C4-2B (cell line): ENCODE results near the gene TRAPPC14.

Experiments
- H3K27ac ChIP-seq: fragments of 450-650 bp; 2 replicates; pipeline ENCODE4 v1.5.1; 2017
- ZFX ChIP-seq: fragments of 450-650 bp; IDR thresholded peaks from 2 replicates; pipeline ENCODE4 v1.6.1; 2017
- TF ChIP-seq, protein P1 (sequence below): fragments of 450-650 bp; conservative IDR thresholded peaks from 2 replicates; pipeline ENCODE4 v1.5.1; 2017; ENCODE audit warnings: mild to moderate bottlenecking

Gene TRAPPC14

DNA sequence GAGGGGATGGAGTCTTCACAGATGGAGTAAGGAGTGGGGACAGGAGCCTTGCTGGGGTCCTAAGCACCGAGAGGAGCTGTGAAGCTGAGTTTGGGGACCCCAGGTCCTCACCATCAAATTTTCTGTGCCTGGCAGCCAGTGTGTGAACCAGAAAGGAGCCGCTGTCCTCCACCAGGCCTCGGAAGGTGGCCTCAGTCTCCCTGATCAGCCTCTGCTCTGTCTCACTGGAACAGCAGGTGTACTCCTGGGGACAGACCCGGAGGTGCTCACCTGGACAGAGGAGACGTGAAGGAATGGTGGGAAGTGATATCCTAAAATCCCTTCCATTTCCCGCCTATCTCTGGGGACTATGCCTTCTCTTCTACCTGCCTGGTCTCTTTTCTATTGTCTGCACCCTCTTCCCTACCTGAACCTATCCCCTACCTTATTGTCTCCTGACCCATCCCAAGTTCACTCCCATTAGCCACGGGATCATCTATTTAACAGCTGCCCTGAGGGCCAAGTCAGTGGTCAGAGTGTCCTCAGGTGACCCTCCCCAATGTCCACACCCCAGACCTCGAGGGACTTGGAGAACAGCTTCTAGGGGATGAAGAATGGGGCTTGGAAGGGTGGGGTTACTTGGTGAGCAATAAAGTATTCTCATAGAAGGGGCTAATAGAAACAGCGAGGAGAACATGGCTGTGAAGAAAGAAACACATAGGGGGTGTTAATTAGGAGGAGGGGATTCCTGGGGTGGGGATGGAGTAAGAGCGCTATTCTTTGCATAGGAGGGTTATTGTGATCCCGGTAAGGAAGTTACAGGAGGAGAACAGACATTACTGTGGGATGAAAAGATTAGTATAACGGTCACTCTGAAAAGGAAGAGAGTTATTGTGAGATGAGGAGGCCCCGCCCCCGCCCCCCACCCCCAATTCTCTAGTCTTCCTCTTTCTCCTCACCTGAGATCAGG, 17.8 kb upstream of the TRAPPC14 start:
- TF ChIP-seq ZFX = no peak
- TF ChIP-seq, protein P1, sequence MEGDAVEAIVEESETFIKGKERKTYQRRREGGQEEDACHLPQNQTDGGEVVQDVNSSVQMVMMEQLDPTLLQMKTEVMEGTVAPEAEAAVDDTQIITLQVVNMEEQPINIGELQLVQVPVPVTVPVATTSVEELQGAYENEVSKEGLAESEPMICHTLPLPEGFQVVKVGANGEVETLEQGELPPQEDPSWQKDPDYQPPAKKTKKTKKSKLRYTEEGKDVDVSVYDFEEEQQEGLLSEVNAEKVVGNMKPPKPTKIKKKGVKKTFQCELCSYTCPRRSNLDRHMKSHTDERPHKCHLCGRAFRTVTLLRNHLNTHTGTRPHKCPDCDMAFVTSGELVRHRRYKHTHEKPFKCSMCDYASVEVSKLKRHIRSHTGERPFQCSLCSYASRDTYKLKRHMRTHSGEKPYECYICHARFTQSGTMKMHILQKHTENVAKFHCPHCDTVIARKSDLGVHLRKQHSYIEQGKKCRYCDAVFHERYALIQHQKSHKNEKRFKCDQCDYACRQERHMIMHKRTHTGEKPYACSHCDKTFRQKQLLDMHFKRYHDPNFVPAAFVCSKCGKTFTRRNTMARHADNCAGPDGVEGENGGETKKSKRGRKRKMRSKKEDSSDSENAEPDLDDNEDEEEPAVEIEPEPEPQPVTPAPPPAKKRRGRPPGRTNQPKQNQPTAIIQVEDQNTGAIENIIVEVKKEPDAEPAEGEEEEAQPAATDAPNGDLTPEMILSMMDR = no peak
- peak overlapping the region; percentile 53 for H3K27ac ChIP-seq

DNA sequence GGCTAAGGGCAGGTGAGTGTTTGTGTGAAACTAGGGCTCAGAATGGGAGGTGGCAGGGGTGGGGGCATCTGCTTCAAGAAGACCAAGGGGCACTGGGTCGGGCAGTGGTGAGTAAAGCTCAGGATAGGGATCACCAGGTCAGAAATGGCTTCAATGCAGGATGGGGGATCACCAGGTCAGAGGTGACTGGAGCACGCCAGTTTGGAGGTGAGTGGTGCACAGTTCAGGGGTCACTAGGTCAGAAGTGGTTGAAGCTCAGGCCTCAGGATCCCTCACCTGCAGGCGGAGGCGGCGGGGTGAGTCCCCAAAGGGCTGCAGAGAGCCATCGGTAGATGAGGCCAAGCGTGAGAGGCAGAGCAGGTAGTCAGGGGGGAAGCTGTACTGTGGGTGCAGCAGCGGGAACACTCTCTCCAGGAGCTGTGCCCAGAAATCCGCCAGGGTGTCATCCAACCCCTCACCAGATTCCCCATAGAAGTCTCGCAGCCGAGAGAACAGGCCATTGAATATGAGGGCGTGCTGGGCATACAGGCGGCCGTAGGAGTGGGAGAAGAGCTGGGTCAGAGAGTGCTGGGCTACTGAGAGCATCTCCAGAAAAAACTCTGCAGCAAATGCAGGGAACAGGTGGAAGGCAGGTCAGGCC, 16.9 kb upstream of the TRAPPC14 start:
- TF ChIP-seq, protein P1 = no peak
- no peak for TF ChIP-seq ZFX
- H3K27ac ChIP-seq = no peak overlapping the region

DNA sequence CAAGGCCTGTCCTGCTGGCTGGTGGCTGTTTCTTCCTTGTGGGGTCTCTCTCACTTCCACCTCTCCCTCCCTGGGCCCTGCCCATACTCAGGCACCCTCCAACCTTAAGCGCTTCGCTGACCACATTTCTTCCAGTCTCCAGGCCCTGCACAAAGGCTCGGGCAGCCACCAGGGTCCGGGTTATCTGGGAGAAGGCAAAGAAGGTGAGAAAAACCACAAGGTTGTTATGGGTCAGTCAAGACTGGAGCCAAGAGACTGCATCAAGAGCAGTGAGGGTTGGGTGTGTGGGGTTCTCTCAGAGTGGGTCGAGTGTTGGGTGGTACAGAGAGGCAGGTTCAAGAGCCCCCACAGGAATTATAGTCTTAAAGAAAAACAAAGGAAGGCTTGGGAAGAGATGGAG, 16.1 kb upstream of the TRAPPC14 start:
- TF ChIP-seq ZFX = no peak
- TF ChIP-seq, protein P1 = no peak

DNA sequence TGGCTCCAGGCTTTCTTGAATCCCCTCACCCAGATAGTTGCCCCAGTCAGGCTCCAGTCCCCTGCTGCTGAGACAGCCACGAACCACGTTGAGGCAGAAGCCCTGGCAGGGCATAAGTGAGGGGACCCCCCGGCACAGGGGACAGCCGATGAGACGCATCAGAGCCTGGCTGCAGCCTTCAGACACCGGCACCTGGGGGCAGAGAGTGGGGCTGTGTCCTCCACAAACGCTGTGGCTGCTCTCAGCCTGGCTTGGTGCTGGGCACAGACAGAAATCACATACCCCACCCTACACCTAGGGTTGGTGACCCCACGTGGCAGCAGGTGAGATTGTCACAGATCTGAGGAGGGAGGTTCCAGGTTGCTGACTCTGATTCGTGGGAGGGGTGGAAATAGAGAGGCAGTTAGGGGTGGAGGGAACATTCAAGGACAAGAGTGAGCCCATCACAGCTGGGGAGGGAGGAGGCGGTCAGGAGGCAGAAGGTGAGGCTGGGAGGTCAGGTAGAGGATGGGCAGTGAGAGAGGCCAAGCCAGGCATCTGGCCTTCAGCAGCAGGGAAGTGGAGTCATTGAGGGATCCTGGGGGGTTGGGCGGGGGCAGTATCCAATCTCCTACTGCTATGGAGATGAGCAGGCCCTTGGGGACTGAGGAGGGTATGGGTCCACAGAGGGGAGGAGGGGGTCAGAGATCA, 15.4 kb upstream of the TRAPPC14 start:
- H3K27ac ChIP-seq = no peak overlapping the region
- no peak for TF ChIP-seq ZFX
- TF ChIP-seq, protein P1 = no peak

More for the DNA sequence above, 16.1 kb upstream of the TRAPPC14 start:
- H3K27ac ChIP-seq = no peak overlapping the region

DNA sequence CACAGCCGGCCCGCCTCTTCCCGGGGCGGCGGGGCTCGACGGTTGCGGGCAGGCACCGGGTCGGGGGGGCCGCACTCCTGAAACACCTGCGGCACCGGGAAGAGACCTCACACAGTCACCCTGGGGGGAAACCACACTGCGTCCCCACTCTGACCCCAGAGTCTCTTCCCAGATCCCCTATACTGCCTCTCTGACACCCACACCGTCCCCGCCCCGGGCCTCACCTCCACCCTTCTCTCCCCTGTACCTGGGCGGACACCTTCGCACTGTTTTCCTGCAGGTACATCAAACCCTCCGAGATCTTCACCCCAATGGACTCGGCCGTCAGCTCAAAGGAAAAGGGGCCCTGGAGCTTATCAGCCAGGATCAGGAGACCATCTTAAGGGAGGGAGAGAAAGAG, 13.3 kb upstream of the TRAPPC14 start:
- TF ChIP-seq ZFX = no peak
- TF ChIP-seq, protein P1 = no peak
- H3K27ac ChIP-seq = no peak overlapping the region

DNA sequence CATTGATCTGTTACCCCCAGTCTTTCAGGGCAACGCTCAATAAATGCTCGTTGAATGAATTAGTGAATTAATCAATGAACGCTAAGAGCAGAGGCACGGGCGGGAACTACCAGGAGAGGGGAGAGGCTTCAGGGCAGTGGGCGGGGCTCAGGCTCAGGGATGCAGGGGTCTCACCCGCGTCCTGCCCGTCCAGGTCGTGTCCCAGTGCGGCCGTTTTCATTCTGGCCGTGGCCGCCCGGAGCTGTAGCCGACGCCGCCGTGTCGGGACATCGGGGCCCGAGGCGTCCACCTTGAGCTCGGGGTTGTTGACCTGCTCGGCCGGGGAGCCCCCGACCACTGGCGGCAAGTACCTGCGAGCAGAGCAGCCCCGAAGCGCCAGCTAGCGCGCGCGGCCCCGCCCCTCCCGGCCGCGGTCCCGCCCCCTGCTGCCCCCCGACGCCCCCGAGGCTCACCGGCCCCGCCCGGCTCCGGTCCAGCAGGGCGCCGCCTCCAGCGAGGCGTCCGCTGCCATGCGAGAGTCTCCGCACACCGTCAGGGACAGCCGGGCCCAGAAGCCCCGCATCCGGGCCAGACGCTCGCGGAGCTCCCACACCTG, 12.7 kb upstream of the TRAPPC14 start:
- TF ChIP-seq ZFX = no peak
- TF ChIP-seq, protein P1 = no peak
- no peak overlapping the region for H3K27ac ChIP-seq
